ENCODE measurements around the gene ANKRD23. TPM values are rescaled to one million over a fixed set of nuclear protein-coding genes. Genes with fewer than 3 reads are reported as not detected.
A peak's percentile ranks its signal among the peaks of the same experiment; 100 is the strongest.

ANKRD23 gene
- total and polyA plus RNA-seq, 2 of the 13 experiments (the other 11 are each of a cell fraction or from before 2014, with no cell fraction given): 1.5 to 1.6 TPM

DNA sequence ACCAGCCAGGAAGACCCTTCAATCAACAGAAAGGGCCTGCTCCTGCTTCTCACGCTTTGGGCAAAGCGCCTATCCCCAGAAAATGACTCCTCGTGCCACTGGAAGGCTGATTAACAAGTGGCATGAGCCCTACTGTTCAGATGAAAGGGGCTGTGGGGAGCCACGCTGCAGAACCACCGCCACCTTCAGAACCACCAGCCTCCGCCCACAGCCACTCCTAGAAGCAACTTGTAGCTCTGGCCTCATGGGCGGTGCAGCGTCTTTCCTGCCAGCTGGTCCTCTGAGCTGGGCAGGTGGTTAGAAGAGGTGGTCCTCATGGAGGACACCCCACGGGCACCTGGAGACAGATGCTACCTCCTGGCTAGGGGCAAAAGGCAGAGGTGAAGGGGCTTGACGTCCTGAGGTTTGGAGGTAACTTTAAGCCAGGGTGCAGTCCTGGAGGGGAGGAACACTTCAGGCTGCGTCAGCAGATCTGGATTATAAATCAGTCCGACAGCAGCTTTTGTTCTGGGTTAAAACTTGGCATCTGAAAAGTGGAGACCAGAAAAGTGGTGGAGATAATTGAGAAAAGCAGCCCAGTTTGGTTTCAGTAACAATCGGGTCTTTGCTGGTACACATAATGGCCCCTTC, 26.9 kb upstream of the ANKRD23 start (continued):
- no peak for TF ChIP-seq ZNF670 (CRISPR knock-in tag; IDR thresholded peaks at IDR 0.05; ENCODE audit: borderline replicate concordance)
- no peak for TF ChIP-seq ONECUT2 (CRISPR knock-in tag; IDR thresholded peaks at IDR 0.05)
- no peak for TF ChIP-seq KLF13 (CRISPR knock-in tag; IDR thresholded peaks at IDR 0.05)
- TF ChIP-seq SNAPC2 (CRISPR knock-in tag; IDR thresholded peaks at IDR 0.05): no peak
- TF ChIP-seq, protein P1, sequence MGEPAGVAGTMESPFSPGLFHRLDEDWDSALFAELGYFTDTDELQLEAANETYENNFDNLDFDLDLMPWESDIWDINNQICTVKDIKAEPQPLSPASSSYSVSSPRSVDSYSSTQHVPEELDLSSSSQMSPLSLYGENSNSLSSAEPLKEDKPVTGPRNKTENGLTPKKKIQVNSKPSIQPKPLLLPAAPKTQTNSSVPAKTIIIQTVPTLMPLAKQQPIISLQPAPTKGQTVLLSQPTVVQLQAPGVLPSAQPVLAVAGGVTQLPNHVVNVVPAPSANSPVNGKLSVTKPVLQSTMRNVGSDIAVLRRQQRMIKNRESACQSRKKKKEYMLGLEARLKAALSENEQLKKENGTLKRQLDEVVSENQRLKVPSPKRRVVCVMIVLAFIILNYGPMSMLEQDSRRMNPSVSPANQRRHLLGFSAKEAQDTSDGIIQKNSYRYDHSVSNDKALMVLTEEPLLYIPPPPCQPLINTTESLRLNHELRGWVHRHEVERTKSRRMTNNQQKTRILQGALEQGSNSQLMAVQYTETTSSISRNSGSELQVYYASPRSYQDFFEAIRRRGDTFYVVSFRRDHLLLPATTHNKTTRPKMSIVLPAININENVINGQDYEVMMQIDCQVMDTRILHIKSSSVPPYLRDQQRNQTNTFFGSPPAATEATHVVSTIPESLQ (CRISPR knock-in tag; conservative IDR thresholded peaks at IDR 0.05): no peak
- no peak for TF ChIP-seq RFXAP (CRISPR knock-in tag; IDR thresholded peaks at IDR 0.05; ENCODE audit: borderline replicate concordance)
- TF ChIP-seq PCBP1 (IDR thresholded peaks at IDR 0.05; ENCODE audit: borderline replicate concordance, low read depth, low read length): no peak
- TF ChIP-seq HDAC6 (IDR thresholded peaks at IDR 0.05; ENCODE audit: low read depth, low read length): no peak
- TF ChIP-seq, protein P2, sequence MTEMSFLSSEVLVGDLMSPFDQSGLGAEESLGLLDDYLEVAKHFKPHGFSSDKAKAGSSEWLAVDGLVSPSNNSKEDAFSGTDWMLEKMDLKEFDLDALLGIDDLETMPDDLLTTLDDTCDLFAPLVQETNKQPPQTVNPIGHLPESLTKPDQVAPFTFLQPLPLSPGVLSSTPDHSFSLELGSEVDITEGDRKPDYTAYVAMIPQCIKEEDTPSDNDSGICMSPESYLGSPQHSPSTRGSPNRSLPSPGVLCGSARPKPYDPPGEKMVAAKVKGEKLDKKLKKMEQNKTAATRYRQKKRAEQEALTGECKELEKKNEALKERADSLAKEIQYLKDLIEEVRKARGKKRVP (CRISPR knock-in tag; IDR thresholded peaks at IDR 0.05): no peak
- TF ChIP-seq, protein P3, sequence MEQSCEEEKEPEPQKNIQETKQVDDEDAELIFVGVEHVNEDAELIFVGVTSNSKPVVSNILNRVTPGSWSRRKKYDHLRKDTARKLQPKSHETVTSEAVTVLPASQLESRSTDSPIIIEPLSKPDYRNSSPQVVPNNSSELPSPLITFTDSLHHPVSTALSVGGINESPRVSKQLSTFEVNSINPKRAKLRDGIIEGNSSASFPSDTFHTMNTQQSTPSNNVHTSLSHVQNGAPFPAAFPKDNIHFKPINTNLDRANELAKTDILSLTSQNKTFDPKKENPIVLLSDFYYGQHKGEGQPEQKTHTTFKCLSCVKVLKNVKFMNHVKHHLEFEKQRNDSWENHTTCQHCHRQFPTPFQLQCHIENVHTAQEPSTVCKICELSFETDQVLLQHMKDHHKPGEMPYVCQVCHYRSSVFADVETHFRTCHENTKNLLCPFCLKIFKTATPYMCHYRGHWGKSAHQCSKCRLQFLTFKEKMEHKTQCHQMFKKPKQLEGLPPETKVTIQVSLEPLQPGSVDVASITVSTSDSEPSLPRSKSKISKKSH (CRISPR knock-in tag; IDR thresholded peaks at IDR 0.05; ENCODE audit: borderline replicate concordance): peak; percentile 82
- no peak for TF ChIP-seq SALL1 (CRISPR knock-in tag; IDR thresholded peaks at IDR 0.05)
- TF ChIP-seq, protein P4, sequence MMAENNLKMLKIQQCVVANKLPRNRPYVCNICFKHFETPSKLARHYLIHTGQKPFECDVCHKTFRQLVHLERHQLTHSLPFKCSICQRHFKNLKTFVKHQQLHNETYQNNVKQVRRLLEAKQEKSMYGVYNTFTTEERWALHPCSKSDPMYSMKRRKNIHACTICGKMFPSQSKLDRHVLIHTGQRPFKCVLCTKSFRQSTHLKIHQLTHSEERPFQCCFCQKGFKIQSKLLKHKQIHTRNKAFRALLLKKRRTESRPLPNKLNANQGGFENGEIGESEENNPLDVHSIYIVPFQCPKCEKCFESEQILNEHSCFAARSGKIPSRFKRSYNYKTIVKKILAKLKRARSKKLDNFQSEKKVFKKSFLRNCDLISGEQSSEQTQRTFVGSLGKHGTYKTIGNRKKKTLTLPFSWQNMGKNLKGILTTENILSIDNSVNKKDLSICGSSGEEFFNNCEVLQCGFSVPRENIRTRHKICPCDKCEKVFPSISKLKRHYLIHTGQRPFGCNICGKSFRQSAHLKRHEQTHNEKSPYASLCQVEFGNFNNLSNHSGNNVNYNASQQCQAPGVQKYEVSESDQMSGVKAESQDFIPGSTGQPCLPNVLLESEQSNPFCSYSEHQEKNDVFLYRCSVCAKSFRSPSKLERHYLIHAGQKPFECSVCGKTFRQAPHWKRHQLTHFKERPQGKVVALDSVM (CRISPR knock-in tag; IDR thresholded peaks at IDR 0.05): no peak
- TF ChIP-seq EHMT2 (IDR thresholded peaks at IDR 0.05; ENCODE audit: borderline replicate concordance, low read depth, low read length): no peak
- no peak for TF ChIP-seq HMGA1 (CRISPR knock-in tag; conservative IDR thresholded peaks at IDR 0.05)
- 0 out of 2 replicates have a peak, but pooled peaks have one; percentile 17 for TF ChIP-seq HDAC2 (CRISPR knock-in tag; IDR thresholded peaks at IDR 0.05)
- TF ChIP-seq ASH2L (IDR thresholded peaks at IDR 0.05; ENCODE audit: insufficient read length, low read depth, low read length): no peak
- no peak for TF ChIP-seq PAX8 (CRISPR knock-in tag; IDR thresholded peaks at IDR 0.05; ENCODE audit: borderline replicate concordance)
- 0 out of 2 replicates have a peak, but pooled peaks have one; percentile 3 for TF ChIP-seq ZNF746 (CRISPR knock-in tag; IDR thresholded peaks at IDR 0.05)
- TF ChIP-seq, protein P5, sequence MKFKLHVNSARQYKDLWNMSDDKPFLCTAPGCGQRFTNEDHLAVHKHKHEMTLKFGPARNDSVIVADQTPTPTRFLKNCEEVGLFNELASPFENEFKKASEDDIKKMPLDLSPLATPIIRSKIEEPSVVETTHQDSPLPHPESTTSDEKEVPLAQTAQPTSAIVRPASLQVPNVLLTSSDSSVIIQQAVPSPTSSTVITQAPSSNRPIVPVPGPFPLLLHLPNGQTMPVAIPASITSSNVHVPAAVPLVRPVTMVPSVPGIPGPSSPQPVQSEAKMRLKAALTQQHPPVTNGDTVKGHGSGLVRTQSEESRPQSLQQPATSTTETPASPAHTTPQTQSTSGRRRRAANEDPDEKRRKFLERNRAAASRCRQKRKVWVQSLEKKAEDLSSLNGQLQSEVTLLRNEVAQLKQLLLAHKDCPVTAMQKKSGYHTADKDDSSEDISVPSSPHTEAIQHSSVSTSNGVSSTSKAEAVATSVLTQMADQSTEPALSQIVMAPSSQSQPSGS (CRISPR knock-in tag; IDR thresholded peaks at IDR 0.05): no peak
- TF ChIP-seq, protein P6, sequence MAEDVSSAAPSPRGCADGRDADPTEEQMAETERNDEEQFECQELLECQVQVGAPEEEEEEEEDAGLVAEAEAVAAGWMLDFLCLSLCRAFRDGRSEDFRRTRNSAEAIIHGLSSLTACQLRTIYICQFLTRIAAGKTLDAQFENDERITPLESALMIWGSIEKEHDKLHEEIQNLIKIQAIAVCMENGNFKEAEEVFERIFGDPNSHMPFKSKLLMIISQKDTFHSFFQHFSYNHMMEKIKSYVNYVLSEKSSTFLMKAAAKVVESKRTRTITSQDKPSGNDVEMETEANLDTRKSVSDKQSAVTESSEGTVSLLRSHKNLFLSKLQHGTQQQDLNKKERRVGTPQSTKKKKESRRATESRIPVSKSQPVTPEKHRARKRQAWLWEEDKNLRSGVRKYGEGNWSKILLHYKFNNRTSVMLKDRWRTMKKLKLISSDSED (CRISPR knock-in tag; IDR thresholded peaks at IDR 0.05): no peak

Measured in HepG2 (cell line).